HG02678 (cell line): ENCODE data around the gene C4orf36.
A peak's percentile ranks its signal among the peaks of the same experiment; 100 is the strongest.
"Not testable (repeated sequence)": the region's sequence is repeated elsewhere in the genome, so short reads cannot be mapped to it uniquely, and the experiment has no call there.

ENCODE experiments used
- ATAC-seq: cut with Tn5 transposase; IDR thresholded peaks from one replicate; pipeline ENCODE4 v1.9.1; 2021; ENCODE audit warnings: mild to moderate bottlenecking, moderate library complexity; ENCODE audit not compliant: unreplicated experiment

Gene C4orf36

DNA sequence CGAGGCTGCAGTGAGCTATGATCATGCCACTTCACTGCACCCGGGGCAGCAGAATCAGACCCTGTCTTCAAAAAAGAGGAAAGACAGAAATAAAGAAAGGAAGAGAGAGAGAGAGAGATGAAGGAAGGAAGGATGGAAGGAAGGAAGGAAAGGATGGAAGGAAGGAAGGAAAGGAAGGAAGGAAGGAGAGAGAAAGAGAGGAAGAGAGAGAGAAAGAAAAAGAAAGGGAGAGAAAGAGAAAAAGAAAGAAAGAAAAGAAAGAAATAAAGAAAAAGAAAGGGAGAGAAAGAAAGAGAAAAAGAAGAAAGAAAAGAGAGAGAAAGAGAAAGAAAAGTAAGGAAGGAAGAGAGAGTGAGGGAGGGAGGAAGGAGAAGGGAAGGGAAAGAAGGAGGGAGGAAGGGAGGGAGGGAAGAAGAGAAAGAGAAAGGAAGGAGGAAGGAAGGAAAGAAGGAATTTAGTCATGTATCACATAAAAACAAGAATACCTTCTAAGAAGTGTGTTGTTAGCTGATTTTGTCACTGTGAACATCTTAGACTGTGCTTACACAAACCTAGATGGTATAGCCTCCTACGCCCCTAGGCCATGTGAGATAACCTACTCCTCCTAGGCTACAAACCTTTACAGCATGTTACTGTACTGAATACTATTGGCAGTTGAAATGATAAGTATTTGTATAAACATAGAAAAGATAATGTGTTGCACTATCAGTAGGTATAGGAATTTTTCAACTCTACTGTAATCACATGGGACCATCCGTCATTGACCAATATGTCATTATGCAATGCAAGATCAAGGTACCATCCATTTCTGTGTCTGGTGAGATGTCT is 25.2 kb upstream of the C4orf36 start:
- ATAC-seq: no peak

DNA sequence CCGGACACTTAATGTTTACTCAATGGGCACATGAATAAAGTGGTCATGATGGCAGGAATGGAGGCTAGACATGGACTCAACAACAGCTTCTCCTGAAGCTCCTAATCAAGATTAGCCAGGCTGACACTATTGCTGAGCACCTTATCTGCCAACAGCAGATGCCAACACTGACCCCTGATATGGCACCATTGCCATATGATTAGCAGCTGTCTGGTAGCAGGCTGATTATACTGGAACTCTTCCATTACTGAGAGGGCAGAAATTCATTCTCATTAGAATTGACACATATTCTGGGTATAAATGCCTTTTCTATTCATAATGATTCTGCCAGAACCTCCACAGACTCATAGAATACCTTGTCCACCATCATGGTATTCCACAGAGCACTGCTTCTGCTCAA is 24.2 kb upstream of the C4orf36 start:
- no peak for ATAC-seq

- ATAC-seq: no peak
Measured at GRCh38 chr4:86910820-86911684, 18.8 kb upstream of the C4orf36 start.

GRCh38 chr4:86910369-86910768 is 18.1 kb upstream of the C4orf36 start:
- ATAC-seq: no peak

- no peak for ATAC-seq
Measured at GRCh38 chr4:86909546-86910295, 17.5 kb upstream of the C4orf36 start.

GRCh38 chr4:86908251-86908657 is 16.0 kb upstream of the C4orf36 start:
- no peak for ATAC-seq

- no peak for ATAC-seq
Measured at GRCh38 chr4:86901864-86902263, 9.6 kb upstream of the C4orf36 start.

- no peak for ATAC-seq
Measured at GRCh38 chr4:86898562-86898961, 6.3 kb upstream of the C4orf36 start.

DNA sequence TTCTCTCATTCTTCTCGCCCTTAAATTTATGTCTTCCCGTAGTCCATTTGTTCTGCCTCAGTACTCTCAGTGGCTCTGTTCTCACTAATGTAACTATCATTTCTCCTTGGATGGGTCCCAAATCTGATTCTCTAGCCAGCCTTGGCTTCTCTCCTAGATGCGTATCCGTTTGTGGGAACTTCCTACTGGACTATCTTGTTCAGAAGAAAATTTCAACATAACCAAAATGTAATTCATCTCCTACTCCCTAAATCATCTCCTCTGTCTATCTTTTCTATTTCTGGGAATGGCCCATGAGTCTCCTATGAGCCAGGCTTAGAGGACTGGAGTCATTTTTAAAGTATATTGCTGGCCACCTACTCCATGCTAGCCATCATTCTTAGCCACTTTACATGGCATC is 4.4 kb upstream of the C4orf36 start:
- no peak for ATAC-seq

DNA sequence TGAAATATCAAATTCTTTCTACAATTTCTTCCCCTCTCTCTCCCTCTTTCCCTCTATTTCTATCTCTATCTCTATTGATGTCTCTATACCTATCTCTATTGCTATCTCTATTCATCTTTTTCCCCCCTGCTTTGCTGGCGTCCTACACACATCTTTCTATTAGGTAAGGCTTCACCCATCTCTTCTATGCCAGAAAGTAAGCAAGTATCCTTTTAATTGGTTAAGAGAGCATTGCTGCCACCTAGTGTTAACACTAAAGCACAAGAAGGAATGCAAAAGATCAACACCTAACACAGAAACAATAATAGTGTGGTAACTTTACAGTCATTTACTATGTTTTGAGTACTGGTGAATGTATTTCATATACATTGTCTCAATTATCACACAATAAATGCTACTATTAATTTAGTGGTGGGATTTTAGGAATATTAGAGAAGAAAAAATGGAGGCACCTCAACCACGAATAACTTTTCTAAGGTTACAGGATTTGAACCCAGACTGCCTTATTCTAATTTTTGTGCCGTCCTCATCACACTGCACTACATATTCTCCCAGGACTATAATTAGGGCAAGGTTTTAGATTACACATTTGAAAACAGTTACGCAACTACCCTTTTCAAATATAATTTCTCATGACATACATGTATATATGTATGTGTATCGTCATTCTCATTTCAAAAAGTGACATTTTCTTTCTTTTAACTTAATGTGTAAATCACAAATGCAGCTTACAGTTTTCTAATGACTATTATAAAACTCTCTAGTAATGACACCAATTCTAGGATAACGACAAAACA is 3.7 kb upstream of the C4orf36 start:
- peak; percentile 44 for ATAC-seq

DNA sequence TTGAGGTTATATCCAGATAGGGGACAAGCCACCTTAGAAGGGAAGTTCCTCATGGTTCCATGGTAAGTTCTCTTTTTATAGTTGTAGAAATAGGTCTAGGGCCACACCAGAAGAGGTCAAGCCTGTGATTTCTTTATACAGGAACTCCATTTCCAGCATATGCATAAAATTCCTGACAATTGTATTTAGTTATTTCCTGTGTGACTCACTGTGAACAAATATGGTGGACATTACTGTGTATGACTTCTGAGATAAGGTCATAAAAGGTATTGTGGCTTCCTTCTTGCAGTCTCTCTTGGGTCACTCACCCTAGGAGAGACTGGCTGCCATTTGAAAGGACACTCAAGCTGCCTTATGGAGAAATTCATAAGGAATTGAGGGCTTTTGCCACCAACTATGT is 2.2 kb upstream of the C4orf36 start:
- no peak for ATAC-seq

DNA sequence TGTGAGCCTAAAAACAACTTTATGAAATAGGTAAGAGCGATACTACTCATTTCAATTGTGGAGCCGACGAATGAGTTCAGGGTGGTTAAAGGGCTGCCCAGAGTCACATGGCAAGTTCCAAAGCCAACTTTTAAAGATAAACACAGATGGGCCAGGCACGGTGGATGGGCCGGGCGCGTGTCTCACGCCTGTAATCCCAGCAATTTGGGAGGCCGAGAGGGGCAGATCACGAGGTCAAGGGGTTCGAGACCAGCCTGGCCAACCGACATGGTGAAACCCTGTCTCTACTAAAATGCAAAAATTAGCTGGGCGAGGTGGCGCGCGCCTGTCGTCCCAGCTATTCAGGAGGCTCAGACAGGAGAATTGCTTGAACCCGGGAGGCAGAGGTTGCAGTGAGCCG is 914 bp upstream of the C4orf36 start:
- no peak for ATAC-seq

DNA sequence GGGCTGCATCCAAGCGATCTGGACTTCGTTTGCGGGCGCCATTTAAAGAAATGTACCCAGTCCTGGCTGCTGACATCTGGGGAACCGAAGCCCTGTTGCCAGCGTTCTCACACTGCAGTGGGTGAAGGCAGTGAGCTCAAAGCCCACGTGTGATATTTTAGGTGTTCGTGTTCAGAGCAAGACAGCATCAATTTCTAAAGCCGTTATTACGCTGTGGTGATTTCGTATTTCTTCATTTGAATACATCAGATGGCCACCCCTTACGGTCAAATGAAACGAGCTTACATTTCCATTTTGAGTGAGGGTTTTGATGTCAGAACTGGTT is 376 bp upstream of the C4orf36 start:
- peak; percentile 13 for ATAC-seq

GRCh38 chr4:86890790-86891189 is 1.4 kb downstream of the C4orf36 start:
- no peak for ATAC-seq

DNA sequence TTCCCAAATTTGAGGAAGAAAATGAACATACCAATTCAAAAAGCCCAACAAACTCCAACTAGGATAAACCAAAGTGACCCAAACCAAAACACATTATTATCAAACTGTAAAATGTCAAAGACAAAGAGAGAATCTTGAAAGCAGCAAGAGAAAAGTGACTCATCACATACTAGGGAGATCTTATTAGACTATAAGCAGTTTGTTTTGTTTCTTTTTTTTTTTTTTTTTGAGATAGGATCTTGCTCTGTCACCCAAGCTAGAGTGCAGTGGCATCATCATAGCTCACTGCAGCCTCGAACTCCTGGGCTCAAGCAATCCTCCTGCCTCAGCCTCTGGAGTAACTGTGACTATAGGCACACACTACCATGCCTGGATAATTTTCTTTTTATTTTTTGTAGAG is 12.6 kb downstream of the C4orf36 start:
- no peak for ATAC-seq

DNA sequence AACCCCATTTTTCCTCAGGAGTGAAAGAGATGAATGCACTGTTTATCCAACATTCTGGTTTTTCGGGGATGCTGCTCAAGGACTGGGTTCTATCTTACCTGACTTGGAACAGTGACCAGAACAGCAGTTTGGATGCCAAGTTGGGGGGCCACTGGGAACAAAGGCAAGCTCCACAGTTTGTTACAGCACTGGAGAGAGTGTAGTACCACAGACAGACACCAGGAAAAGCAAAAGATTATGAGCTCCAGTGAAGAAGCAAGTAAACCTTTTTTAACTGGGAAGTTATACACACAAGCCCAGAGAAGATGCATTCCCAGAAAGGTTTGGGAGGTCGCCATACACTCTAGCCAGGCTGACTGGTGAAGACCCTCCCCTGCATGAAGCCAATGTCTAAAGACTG is 13.6 kb downstream of the C4orf36 start:
- no peak for ATAC-seq

DNA sequence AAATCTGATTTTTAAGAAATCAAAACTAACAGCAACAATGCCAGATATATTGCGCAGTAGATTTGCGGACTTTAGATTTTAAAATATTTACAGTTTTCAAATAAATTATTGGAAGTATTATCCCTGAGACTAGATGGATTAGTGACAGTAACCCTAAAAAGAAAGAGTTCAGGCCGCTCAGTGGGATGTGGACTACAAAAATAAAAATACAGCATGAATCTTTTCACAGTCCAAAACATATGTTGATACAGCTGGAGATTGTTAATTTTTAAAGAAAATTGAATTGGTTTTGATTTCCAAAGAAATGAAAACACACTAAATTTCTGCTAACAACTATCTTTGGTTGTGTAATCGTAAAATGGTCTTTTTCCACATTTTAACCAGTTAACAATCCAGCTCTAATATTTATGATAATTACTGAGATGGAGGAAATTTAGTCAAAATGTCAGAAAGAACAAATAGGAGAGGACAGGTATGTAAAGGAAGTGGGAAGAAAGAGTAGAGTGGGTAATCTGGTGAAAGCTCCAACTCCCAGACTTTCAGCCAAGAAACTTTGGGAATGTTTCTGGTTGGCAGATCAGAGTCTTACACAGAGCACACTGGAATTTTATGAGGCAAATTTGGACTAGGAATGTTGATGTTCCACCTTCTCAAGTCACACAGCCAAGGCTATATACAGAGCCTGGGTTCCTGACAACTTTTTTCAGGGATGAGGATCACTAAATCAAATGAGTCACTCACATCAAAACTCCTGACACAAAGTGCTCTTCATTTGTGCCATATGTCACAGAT is 15.1 kb downstream of the C4orf36 start:
- no peak for ATAC-seq

DNA sequence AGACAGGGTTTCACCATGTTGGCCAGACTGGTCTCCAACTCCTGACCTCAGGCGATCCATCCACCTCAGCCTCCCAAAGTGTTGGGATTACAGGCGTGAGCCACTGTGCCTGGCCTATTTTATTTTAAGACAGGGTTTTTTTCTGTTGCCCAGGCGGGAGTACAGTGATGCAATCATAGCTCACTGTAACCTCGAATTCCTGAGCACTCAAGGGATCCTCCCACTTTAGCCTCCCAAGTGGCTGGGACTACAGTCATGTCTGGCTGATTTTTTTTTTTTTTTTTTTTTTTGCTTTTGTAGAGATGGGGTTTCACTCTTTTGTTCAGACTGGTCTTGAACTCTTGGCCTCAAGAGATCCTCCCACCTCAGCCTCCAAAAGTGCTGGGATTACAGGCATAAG is 16.8 kb downstream of the C4orf36 start:
- not testable (repeated sequence) for ATAC-seq

- ATAC-seq: no peak
Measured at GRCh38 chr4:86872135-86872534, 20.1 kb downstream of the C4orf36 start.
